Umbilical cord (tissue), 2 donors: ENCODE results near the gene FAM236A. TPM values are rescaled to one million over a fixed set of nuclear protein-coding genes. Genes with fewer than 3 reads are reported as not detected.
"Not testable (repeated sequence)": the region's sequence is repeated elsewhere in the genome, so short reads cannot be mapped to it uniquely, and the experiment has no call there.

Experiments
- DNase-seq: peaks from one replicate; pipeline ENCODE4 v3.0.0-alpha.2; 2015; ENCODE audit warnings: low spot score
- total RNA-seq: library from RNA; depleted of rRNA; stranded (reverse); fragments of >200 nt; gene quantifications from one replicate; pipeline ENCODE4 v1.2.3, GENCODE V29; 2014; ENCODE audit warnings: low replicate concordance; ENCODE audit not compliant: insufficient read depth

The FAM236A gene
- total RNA-seq = not detected

DNA sequence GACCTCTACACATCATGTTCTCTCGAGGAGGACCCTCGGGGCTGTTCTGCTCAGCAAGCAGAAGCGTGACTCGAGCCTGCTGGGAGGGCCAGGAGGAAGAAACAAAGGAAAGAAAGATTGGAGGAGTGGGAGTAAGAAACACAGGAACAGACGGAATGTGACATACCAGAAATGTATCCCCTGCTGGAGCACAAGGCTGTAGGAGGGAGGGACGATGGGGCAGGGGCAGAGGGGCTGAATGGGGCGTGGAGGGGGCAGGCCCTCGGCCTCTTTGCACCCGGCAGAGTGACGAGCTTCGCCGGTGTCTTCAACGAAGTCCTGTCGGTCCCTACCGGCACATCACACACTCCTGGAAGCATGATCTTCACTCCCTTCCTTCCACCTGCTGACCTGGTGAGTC lies at the start of gene FAM236A:
Gene FAM236A, plus strand, starts transcription at position 301 of the 400 bp plus-strand sequence. Its CDS starts 57 bp downstream, at position 358.
- DNase-seq = not testable (repeated sequence)

- not testable (repeated sequence) for DNase-seq
Observed at GRCh38 chrX:72889740-72890139, 48.3 kb upstream of the FAM236A start.

GRCh38 chrX:72912315-72912714 lies 25.7 kb upstream of the FAM236A start, which contains the start of gene FAM236C:
TSS of gene FAM236C (plus strand) at chrX:72912615. CDS start at chrX:72912715, 100 bp downstream.
- not testable (repeated sequence) for DNase-seq

- not testable (repeated sequence) for DNase-seq
Observed at GRCh38 chrX:72916096-72916495, 21.9 kb upstream of the FAM236A start.

DNA sequence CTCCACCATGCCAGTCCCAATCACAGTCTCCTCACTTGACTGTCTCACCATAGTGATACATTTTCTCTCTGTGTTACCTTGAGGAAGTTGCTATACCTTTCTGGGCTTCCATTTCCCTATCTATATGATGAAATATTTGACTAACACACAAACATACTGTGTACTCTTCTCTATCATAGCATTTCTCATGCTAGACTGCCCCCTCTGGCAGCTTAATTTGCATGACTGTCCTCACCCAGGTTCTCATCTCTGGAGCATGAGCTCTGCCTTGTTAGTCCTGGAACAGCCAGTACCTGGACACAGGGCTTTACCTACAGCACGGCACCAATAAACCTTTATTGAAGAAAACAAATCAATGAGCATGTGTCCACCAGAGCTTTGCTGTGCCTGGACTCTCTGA lies 5.7 kb upstream of the FAM236A start:
- DNase-seq = not testable (repeated sequence)

DNA sequence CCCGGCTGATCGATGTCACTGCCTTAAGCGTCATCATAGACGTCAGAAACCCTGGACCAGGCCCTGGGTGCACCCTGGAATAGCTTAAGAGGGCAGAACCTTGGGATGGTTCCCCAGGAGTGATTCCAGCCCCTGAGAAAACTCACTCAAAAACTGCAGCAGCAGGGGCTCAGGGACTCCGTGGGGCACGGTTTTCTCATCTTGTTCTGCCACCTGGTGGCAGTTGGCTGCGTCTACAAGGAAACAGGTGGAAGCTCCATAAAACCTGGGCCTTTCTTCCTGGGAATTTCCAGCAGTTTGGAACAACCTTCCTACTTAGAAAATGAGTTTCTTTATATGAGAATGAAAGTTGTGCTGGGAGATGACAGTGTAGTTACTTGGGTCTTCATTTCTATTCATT lies 1.6 kb upstream of the FAM236A start:
- DNase-seq = not testable (repeated sequence)

DNA sequence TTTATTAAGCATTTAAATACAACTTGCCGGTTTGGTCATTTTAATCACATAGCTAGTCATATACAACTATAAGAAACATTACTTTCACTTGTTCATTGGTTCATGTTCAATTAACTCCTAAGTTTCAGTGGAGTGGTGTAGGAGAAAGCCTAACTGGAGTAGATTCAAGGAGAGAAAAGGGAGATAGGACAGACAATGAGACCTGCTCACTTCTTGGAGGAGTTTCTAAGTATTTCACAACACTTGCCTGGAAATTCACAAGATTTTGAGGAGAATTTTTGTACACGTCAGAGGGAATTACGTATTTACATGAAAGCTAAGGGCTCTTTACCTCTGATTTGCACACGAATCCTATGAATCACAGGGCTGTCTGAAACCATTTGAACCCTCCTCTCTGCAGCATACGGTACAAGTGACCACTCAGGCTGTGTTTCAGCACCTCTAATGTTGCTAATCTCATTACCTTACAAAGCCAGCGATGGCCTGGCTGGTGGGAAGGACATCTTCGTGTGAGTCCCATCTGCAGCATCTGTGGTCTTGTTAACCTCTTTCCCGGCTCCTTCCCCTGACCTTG lies 1.0 kb upstream of the FAM236A start:
- DNase-seq = not testable (repeated sequence)

GRCh38 chrX:72942272-72942671 lies 4.3 kb downstream of the FAM236A start:
- not testable (repeated sequence) for DNase-seq

DNA sequence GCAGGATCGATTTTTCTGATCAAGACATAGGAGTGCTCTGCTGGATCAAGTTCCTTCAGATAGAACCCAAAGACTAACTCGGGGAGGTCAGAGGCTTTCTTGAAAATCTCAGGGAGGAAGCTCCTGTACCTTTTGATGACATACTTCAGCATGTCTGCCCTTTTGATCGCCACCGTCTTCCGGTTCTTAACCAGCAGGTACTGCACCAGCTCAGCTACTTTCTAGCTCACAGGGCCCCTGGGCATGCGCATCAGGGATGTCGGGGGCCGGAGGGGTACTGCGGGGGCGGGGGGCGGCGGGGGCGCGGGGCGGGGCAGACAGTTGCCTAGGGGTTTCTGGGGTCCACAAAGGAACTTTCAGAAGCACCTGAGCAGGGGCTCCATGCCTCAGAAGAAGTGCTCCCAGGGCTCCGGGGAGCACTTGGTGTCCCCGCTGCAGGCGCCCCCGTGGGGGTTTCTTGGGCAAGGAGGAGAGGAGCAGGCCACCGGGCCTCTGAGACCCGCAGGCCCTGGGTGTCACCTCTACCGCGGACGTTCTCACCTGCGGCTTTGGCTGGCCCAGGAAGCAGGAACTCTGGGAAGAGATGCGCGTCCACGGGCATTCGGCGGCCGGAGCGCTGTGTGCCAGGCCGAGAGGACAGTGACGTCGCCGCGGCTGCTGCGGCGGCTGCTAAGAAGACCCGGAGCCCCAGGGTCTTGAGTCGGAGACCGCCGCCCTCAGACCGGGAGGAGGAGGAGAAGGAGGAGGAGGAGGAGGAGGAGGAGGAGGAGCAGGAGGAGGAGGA lies 5.2 kb downstream of the FAM236A start:
- DNase-seq = not testable (repeated sequence)

- DNase-seq = not testable (repeated sequence)
Observed at GRCh38 chrX:72943819-72944169, 5.8 kb downstream of the FAM236A start, which contains the start of gene DMRTC1. TSS of gene DMRTC1 (minus strand) at chrX:72943837. CDS start at chrX:72875694, 68,143 bp downstream.

DNA sequence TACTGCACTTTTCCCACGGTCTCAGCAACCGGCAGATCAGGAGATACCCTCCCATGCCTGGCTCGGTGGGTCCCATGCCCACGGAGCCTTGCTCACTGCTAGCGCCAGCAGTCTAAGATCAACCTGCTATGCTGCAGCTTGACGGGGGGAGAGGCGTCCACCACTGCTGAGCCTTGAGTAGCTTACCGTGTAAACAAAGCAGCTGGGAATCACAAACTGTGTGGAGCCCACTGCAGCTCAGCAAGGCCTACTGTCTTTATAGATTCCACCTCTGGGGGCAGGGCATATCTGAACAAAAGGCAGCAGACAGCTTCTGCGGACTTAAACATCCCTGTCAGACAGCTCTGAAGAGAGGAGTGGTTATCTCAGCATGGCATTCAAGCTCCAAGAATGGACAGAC lies 22.0 kb downstream of the FAM236A start:
- not testable (repeated sequence) for DNase-seq

GRCh38 chrX:72971859-72972258 lies 33.9 kb downstream of the FAM236A start:
- DNase-seq = not testable (repeated sequence)

GRCh38 chrX:72974885-72975284 lies 36.9 kb downstream of the FAM236A start:
- not testable (repeated sequence) for DNase-seq

- DNase-seq = not testable (repeated sequence)
Observed at GRCh38 chrX:72980894-72981469, 43.0 kb downstream of the FAM236A start.

Other genes with a start within 250 kb of the FAM236A start
- 1.7 TPM for gene PHKA1, start 223.9 kb upstream of the FAM236A start, total RNA-seq
- gene DMRTC1B, start 161.3 kb upstream of the FAM236A start, total RNA-seq = 6.3 TPM
- gene FAM236B, start 155.5 kb upstream of the FAM236A start, total RNA-seq = not detected
- not detected for gene FAM236D, start 130.0 kb upstream of the FAM236A start, total RNA-seq
- not detected for gene FAM236C, start 25.6 kb upstream of the FAM236A start, total RNA-seq
- not detected for gene DMRTC1, start 5.6 kb downstream of the FAM236A start, total RNA-seq
- 1.2 TPM for gene PABPC1L2B, start 64.7 kb downstream of the FAM236A start, total RNA-seq
- not detected for gene PABPC1L2A, start 141.3 kb downstream of the FAM236A start, total RNA-seq